HG03432 (cell line): ENCODE measurements around the gene ST6GAL1.
"Not testable (repeated sequence)": the region's sequence is repeated elsewhere in the genome, so short reads cannot be mapped to it uniquely, and the experiment has no call there.

Source experiments
- ATAC-seq: cut with Tn5 transposase; IDR thresholded peaks from one replicate; pipeline ENCODE4 v1.9.1; 2021; ENCODE audit warnings: mild to moderate bottlenecking, moderate library complexity; ENCODE audit not compliant: unreplicated experiment

Gene ST6GAL1, protein sequence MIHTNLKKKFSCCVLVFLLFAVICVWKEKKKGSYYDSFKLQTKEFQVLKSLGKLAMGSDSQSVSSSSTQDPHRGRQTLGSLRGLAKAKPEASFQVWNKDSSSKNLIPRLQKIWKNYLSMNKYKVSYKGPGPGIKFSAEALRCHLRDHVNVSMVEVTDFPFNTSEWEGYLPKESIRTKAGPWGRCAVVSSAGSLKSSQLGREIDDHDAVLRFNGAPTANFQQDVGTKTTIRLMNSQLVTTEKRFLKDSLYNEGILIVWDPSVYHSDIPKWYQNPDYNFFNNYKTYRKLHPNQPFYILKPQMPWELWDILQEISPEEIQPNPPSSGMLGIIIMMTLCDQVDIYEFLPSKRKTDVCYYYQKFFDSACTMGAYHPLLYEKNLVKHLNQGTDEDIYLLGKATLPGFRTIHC

GRCh38 chr3:186930143-186930640, at the start of gene ST6GAL1:
Gene ST6GAL1, plus strand, starts transcription at chr3:186930526. Its CDS starts 112,178 bp downstream, at chr3:187042704.
- peak; percentile 73 for ATAC-seq

DNA sequence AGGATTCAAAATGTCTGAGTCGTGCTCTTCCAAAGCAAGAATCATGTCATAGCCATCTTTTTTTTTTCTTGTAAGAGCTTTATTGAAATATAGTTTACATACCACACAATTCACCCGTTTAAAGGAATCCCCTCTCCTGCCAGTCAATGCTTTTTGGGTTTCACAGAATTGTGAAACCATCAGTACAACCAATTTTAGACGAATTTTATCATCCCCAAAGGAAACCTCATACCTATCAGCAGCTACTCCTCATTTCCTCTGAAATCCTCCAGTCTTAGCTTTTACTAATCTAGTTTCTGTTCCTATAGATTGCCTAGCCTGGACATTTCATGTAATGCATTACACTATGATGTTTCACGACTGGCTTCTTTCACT, 48.2 kb upstream of the ST6GAL1 start:
- no peak for ATAC-seq

GRCh38 chr3:186882881-186883685, 47.2 kb upstream of the ST6GAL1 start:
- ATAC-seq, result no peak

DNA sequence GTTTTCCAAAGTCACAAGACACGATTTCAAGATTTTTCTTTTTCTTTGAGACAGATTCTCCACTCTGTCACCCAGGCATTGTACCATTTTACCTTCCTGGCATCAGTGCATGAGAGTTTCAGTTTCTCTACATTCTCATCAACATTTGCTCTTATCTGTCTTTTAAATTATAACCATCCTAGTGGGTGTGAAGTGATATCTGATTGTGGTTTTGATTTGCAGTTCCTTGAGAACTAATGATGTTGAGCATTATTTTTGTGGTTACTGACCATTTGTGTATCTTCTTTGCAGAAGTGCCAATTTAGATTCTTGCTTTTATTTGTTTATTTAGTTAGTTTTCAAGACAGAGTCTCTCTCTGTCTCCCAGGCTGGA, 46.7 kb upstream of the ST6GAL1 start:
- ATAC-seq, result no peak

DNA sequence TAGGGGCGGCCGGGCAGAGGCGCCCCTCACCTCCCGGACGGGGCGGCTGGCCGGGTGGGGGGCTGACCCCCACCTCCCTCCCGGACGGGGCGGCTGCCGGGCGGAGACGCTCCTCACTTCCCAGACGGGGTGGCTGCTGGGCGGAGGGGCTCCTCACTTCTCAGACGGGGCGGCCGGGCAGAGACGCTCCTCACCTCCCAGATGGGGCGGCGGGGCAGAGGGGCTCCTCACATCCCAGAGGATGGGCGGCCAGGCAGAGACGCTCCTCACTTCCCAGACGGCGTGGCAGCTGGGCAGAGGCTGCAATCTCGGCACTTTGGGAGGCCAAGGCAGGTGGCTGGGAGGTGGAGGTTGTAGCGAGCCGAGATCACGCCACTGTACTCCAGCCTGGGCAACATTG, 45.5 kb upstream of the ST6GAL1 start:
- not testable (repeated sequence) for ATAC-seq

GRCh38 chr3:186886202-186886981, 43.9 kb upstream of the ST6GAL1 start:
- ATAC-seq, result no peak

DNA sequence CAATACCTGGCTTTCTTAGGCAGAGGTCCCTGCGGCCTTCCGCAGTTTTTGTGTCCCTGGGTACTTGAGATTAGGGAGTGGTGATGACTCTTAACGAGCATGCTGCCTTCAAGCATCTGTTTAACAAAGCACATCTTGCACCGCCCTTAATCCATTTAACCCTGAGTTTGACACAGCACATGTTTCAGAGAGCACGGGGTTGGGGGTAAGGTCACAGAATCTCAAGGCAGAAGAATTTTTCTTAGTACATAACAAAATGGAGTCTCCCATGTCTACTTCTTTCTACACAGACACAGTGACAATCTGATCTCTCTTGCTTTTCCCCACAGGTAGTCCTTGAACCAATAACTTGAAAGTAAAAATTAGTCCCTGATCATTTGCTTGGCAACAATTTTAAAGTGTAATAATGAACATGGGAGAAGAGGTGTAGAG, 42.8 kb upstream of the ST6GAL1 start:
- ATAC-seq, result not testable (repeated sequence)

DNA sequence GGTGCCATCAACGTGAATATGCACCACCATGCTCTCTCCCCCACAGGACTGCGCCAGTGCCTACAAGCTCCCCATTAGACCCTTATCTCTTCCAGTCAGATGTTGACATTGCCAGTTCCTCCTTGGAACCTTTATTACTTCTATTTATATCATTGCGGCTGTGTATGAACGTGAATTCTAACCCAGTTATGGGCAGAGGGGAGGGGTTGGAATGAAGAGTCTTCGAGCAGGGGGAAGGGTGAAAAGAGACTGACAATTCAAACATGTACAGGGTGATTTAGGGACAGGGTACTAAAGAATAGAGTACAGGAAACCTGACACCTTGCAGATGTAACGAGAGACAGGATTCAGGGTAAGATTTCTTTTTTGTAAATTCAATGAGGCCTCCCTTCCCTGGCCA, 41.8 kb upstream of the ST6GAL1 start:
- ATAC-seq, result no peak

- not testable (repeated sequence) for ATAC-seq
Measured at GRCh38 chr3:186889698-186890097, 40.6 kb upstream of the ST6GAL1 start.

- no peak for ATAC-seq
Measured at GRCh38 chr3:186890911-186891310, 39.4 kb upstream of the ST6GAL1 start.

GRCh38 chr3:186893071-186893470, 37.3 kb upstream of the ST6GAL1 start:
- not testable (repeated sequence) for ATAC-seq

DNA sequence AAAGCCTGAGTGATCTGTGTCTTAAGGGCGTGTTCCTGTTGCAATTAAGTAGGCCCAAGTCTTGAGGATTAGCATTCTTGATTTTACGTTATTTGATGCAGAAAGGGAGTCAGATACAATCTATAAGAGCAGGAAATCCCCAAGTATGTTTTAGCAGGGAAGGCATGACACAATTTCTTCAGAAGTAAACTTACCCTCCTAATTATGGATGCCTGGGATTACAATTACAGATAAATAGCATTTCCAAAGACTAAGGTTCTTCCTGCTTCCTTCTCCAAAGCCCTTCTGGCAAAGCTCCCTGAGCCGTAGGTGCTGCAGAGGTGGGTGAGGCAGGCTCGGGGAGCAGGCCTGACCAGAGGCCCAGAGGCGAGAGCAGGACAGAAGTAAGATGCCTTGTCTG, 34.9 kb upstream of the ST6GAL1 start:
- ATAC-seq, result no peak

DNA sequence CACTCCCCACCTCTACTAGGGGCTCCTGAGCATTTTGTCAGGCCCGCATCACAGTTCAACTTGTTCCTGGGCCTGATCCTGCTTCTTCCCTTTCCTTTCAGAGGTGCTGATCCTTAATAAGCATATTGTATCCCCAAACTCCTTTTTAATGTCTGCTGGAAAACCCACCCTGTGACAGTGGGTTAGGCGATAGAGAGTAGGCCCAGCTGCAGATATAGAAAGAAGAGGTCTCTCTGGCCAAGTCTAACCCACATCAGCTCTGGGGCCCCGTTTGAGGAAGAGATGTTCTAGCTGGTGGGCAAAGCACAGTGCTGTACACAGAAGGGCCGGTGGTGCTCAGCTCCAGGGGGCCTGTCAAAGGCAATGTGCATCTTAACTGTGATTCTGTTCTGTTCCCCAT, 34.3 kb upstream of the ST6GAL1 start:
- no peak for ATAC-seq

- ATAC-seq, result no peak
Measured at GRCh38 chr3:186896875-186897274, 33.5 kb upstream of the ST6GAL1 start.

DNA sequence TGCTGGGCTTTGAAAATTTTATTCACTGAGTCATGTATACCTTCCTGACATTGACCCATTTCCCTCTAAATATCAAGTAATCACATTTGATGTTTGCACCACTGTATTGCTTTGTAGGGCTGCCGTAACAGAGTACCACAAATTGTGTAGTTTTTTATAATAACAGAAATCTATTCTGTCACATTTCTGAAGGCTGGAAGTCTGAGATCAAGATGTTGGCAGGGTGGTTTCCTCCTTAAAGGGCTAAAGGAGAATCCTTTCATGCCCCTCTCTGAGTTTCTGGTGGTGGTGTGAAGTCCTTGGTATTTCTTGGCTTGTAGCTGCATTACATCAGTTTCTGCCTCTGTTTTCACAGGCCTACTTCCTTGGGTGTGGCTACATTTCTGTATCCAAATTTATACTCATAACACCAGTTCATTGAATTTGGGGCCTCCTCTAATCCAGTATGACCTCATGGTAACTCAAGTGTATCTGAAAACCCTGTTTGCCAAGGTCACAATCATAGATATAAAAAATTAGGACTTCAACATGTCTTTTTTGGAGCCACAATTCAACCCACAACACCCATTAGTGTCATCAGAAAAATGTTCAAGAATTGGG, 29.1 kb upstream of the ST6GAL1 start:
- ATAC-seq, result no peak

- ATAC-seq, result no peak
Measured at GRCh38 chr3:186902154-186902553, 28.2 kb upstream of the ST6GAL1 start.

- no peak for ATAC-seq
Measured at GRCh38 chr3:186902713-186903112, 27.6 kb upstream of the ST6GAL1 start.

DNA sequence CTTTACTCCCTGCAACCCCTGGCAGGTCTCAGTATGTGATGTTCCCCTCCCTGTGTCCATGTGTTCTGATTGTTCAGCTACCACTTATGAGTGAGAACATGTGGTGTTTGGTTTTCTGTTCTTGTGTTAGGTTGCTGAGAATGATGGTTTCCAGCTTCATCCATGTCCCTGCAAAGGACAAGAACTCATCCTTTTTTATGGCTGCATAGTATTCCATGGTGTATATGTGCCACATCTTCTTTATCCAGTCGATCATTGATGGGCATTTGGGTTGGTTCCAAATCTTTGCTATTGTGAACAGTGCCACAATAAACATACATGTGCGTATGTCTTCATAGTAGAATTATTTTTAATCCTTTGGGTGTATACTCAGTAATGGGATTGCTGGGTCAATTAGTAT, 26.6 kb upstream of the ST6GAL1 start:
- not testable (repeated sequence) for ATAC-seq

- not testable (repeated sequence) for ATAC-seq
Measured at GRCh38 chr3:186907075-186907474, 23.3 kb upstream of the ST6GAL1 start.

DNA sequence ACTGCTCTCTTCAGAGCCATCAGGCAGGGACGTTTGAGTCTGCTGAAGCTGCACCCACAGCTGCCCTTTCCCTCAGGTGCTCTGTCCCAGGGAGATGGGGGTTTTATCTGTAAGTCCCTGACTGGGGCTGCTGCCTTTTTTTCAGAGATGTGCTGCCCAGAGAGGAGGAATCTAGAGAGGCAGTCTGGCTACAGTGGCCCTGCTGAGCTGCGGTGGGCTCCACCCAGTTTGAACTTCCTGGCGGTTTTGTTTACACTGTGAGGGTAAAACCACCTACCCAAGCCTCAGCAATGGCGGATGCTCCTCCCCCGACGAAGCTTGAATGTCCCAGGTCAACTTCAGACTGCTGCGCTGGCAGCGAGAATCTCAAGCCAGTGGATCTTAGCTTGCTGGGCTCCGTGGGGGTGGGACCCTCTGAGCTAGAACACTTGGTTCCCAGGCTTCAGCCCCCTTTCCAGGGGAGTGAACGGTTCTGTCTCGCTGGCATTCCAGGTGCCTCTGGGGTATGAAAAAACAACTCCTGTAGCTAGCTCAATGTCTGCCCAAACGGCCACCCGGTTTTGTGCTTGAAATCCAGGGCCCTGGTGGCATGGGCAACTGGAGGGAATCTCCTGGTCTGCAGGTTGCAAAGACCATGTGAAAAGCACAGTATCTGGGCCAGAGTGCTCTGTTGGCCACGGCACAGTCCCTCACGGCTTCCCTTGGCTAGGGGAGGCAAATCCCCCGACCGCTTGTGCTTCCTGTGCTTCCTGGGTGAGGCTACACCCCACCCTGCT, 21.1 kb upstream of the ST6GAL1 start:
- ATAC-seq, result no peak
